GM21528 (cell line): ENCODE data around the gene MAN2B1.
"Not testable (repeated sequence)": the region's sequence is repeated elsewhere in the genome, so short reads cannot be mapped to it uniquely, and the experiment has no call there.

Source experiments
- ATAC-seq: cut with Tn5 transposase; IDR thresholded peaks from one replicate; pipeline ENCODE4 v1.9.1; 2021; ENCODE audit warnings: mild to moderate bottlenecking, moderate library complexity; ENCODE audit not compliant: unreplicated experiment, low FRiP score

Gene MAN2B1

GRCh38 chr19:12664406-12665280, 1.9 kb downstream of the MAN2B1 start:
- no peak for ATAC-seq

DNA sequence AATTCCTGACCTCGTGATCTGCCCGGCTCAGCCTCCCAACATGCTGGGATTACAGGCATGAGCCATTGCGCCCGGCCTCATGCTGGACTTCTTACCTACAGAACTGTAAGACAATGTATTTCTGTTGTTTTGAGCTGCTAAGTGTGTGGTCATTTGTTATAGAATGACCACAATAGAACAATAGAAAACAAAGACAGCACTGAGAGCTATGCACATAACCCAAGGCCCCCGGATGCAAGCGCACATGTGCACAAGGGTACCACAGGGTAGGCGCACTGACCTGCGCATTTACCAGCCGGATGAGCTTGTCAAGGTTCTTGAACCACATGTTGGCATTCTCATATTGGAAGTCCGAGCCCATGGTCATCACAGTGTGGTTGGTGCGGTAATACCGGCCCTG, 5.6 kb downstream of the MAN2B1 start:
- ATAC-seq: no peak

GRCh38 chr19:12657966-12658365, 8.6 kb downstream of the MAN2B1 start:
- ATAC-seq: no peak

- ATAC-seq: no peak
Observed at GRCh38 chr19:12656899-12657571, 9.5 kb downstream of the MAN2B1 start.

GRCh38 chr19:12655546-12655945, 11.0 kb downstream of the MAN2B1 start:
- no peak for ATAC-seq

DNA sequence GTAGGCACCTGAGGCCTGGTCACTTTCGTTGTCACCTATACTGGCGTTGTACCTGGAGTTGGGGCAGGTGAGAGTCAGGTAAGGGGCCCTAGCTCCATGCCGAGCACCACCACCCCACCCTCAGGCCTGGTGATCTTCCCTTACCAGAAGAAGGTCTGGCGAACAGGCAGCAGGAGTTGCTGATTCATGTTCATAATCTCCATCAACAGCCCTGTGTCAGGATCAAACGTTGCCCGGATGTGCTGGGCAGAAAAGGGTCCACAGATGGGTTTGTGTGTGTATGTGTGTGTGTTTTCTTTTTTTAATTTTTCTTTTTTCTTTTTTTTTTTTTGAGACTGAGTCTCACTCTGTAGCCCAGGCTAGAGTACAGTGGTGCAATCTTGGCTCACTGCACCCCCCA, 14.3 kb downstream of the MAN2B1 start:
- no peak for ATAC-seq

DNA sequence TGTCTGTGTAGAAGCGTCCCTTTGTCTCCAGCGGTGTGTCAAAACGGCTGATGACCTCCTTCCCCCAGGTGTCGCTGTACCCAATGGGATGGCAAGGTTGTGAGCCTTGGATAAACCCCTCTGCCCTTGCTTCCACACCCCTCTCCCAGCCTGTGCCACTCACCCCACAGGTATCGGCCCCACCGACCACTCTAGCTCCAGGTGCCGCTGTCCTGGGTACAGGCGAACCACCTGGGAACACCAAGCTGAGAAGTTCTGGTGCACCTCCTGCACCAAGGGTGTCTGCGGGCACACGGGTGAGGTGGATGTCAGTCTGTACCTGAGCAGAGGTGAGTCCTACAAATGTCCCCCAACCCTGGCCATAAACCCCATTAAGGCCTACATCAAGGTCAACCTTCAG, 16.6 kb downstream of the MAN2B1 start:
- ATAC-seq: no peak

DNA sequence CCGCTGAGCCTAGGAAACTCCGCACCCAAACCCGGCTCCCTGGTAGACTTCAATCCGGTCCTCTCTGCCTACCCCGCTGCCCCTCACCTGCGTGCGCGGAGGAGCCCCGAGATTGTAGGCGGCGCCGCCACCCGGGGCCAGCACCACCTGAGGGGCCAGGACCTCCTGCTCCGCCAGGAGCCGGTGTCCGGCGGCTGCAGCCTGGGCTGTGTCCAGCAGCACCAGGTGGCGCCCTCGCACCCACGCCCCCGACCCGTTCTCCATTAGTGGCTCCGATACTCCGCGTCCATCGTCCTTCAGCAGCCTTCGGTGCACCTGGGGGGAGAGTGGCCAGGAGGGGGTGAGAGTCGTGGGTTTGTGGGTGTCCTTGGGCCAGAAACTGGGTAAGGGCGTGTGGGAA, 18.5 kb downstream of the MAN2B1 start:
- ATAC-seq: no peak

- no peak for ATAC-seq
Observed at GRCh38 chr19:12647490-12648071, 19.0 kb downstream of the MAN2B1 start.

DNA sequence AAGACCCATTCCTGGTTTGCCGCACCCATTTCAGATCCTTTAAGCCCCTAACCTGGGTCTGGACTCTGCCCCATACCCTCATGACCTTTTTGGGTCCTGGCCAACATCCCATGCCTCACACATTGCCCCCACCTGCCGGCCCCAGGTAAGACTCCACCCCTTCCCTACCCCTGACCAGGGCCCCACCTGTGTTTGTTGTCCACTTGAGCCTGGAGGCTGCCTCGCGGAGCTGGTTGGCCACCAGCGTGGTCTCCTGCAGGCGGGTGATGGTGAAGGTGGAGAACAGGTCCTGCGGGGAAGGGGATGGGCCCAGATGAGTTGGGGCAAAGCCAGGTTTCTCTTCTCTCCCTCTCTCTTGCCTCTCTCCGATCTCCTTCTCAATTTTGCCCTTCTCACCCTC, 19.5 kb downstream of the MAN2B1 start:
- no peak for ATAC-seq

DNA sequence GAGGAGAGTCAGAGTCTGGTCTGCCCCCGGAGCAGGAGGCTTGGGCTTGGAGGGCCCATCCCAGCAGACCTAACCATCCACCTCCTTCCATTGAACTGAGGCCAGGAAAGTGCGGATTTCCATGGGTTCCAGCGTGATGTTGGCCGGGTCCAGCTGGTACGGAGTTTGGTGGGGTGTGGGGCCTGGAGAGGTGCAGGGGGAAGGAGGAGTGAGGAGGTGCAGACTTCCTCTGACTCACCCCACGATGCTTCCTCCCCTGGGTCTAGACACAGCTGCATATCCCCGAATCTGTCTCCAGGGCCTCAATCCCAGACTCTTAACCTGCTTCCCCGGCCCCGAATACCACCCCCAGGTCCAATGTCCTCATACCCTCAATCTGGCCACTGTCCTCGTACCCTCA, 20.0 kb downstream of the MAN2B1 start:
- no peak for ATAC-seq

DNA sequence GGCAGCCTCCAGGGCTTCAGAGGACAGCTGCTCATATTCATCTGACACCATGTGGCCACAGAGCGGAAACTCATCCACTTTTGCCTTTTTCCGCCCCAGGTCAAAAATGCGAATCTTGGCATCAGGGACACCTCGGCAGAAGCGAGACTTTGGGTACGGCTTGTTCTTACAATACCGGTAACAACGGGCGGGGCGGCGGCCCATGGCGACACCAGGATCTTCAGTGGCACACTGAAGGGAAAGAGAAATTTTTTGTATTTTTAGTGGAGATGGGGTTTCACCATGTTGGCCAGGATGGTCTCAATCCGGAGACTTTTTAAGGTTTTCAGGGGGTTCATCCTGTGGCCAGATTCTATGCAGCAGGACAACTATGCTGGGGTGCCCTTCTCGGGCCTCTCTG, 22.8 kb downstream of the MAN2B1 start:
- ATAC-seq: not testable (repeated sequence)

DNA sequence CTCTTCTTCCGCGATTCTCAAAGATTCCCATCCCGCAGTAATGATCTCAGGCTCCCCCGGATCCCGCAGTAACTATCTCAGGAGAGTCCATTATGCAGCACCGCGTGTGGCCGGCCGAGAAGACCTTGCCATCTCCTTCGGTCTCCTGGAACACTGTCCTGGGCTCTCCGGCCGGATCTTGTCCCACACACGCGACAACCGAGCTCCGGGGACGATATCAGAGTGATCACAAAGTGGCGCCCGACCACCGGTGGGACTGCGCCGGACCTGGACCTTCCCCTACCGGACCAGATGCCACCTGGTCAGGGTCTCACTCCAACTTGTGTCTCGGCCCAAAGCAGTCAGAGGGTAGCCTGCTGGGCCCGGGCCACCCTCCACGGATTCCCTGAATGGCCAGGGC, 24.0 kb downstream of the MAN2B1 start:
- no peak for ATAC-seq

DNA sequence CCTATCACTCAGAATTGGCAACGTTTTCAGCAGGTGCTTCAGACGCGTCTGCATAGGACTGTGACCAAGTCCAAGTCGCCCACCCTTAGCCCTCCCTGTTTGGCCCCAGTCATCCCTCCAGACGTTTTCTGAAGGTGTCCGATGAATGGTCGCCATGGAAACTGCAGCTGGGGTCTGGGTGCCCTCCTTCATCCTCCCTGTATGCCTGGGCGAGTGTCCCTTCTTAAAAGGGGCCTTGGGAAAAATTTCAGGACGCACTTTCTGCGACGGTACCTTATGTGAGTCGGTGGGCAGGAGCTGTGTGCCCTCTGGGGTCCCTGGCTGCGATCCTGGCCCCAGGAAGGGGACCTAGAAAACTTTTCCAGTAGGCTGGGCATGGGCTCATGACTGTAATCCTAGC, 25.1 kb downstream of the MAN2B1 start:
- ATAC-seq: no peak

GRCh38 chr19:12639901-12640613, 26.5 kb downstream of the MAN2B1 start:
- ATAC-seq: no peak

- ATAC-seq: no peak
Observed at GRCh38 chr19:12638611-12639182, 27.8 kb downstream of the MAN2B1 start.

DNA sequence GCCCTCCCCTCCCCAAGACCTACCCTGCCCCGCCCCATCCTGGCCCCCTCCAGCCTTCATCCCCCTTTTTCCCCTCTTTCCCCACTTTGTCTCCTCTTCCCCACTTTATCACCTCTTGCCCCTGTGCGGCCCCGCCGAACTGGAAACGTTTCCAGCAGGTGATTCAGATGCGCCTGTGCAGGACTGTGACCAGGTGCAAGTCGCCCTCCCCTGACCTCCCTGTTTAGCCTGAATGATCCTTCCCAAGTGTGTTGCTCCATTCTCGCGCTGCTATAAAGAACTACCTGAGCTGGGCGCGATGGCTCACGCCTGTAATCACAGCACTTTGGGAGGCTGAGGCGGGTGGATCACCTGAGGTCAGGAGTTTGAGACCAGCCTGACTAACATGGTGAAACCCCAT, 29.9 kb downstream of the MAN2B1 start:
- no peak for ATAC-seq

DNA sequence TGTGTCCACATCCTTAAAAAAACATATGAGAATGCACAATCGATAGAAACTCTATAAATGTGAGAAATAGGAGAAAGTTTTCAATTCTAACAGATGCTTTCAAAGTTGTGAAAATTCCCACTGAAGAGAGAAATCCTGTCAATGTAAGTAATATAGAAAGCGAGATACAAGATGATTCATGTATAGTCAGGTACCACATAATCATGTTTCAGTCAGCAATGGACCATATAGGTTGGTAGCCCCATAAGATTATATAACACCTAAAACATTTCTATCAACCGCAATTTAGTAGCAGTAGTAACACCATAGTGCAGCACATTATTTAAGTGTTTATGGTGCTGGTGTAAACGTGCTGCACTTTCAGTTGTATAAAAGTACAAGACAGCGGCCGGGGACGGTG, 37.3 kb downstream of the MAN2B1 start:
- ATAC-seq: no peak

DNA sequence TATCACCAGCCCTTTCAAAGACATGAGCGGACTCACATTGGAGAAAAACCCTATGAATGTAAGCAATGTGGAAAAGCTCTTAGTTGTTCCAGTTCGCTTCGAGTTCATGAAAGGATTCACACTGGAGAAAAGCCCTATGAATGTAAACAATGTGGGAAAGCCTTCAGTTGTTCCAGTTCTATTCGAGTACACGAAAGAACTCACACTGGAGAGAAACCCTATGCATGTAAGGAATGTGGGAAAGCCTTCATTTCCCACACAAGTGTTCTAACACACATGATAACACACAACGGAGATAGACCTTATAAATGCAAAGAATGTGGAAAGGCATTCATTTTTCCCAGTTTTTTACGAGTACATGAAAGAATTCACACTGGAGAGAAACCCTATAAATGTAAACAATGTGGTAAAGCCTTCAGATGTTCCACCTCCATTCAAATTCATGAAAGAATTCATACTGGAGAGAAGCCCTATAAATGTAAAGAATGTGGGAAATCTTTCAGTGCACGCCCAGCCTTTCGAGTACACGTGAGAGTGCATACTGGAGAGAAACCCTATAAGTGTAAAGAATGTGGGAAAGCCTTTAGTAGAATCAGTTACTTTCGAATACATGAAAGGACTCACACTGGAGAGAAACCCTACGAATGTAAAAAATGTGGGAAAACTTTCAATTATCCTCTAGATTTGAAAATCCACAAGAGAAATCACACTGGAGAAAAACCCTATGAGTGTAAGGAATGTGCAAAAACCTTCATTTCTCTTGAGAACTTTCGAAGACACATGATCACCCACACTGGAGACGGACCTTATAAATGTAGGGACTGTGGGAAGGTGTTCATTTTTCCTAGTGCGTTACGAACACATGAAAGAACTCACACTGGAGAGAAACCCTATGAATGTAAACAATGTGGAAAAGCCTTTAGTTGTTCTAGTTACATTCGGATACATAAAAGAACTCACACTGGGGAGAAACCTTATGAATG, 38.2 kb downstream of the MAN2B1 start:
- no peak for ATAC-seq

DNA sequence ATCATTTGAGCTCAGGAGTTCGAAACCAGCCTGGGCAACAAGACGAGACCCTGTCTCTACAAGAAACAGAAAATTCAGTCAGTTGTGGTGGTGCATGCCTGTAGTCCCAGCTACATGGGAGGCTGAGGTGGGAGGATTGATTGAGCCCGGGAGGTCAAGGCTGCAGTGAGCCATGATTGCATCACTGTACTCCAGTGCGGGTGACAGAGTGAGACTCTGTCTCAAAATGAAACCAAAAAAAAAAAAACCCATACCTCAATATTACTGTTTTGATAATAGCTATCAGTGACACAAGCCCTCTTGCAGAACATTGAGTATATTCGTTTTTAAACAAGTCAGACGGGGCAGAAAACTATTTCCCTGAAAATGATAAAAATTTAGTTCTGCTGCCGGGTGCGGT, 39.6 kb downstream of the MAN2B1 start:
- ATAC-seq: no peak
